ENCODE results near the gene MACO1.

DNA sequence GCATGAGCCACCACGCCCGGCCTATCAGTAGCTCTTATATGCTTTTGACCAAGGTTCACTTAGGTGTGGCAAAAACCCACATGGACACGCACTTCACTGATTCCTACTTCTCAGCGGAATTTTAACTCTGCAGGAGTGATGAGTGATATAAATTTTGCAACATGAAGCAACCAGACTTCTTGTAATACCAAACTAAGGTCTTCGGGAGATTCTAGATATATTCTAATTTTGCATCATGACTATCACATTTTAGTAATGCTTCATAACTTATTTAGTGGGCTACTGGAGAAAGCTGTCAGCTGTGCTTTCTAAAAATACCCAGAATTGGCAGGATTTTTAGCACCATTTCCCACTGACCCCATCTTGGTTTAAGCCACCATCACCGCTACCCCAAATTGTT is 37.9 kb upstream of the MACO1 start:
- TF ChIP-seq, protein P1, sequence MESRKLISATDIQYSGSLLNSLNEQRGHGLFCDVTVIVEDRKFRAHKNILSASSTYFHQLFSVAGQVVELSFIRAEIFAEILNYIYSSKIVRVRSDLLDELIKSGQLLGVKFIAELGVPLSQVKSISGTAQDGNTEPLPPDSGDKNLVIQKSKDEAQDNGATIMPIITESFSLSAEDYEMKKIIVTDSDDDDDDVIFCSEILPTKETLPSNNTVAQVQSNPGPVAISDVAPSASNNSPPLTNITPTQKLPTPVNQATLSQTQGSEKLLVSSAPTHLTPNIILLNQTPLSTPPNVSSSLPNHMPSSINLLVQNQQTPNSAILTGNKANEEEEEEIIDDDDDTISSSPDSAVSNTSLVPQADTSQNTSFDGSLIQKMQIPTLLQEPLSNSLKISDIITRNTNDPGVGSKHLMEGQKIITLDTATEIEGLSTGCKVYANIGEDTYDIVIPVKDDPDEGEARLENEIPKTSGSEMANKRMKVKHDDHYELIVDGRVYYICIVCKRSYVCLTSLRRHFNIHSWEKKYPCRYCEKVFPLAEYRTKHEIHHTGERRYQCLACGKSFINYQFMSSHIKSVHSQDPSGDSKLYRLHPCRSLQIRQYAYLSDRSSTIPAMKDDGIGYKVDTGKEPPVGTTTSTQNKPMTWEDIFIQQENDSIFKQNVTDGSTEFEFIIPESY (CRISPR knock-in tag; IDR thresholded peaks at IDR 0.05), result no peak
- TF ChIP-seq FOXM1 (IDR thresholded peaks at IDR 0.05; ENCODE audit: low read depth), result no peak
- no peak for TF ChIP-seq FOXM1 (CRISPR knock-in tag; IDR thresholded peaks at IDR 0.05; ENCODE audit: low read depth)
- TF ChIP-seq HDGF (IDR thresholded peaks at IDR 0.05), result no peak
- TF ChIP-seq TEAD4 (IDR thresholded peaks at IDR 0.05; ENCODE audit: low read length), result no peak
- TF ChIP-seq TEAD4 (CRISPR knock-in tag; IDR thresholded peaks at IDR 0.05; ENCODE audit: borderline replicate concordance), result no peak
- TF ChIP-seq, protein P2, sequence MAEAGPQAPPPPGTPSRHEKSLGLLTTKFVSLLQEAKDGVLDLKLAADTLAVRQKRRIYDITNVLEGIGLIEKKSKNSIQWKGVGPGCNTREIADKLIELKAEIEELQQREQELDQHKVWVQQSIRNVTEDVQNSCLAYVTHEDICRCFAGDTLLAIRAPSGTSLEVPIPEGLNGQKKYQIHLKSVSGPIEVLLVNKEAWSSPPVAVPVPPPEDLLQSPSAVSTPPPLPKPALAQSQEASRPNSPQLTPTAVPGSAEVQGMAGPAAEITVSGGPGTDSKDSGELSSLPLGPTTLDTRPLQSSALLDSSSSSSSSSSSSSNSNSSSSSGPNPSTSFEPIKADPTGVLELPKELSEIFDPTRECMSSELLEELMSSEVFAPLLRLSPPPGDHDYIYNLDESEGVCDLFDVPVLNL (CRISPR knock-in tag; IDR thresholded peaks at IDR 0.05; ENCODE audit: low read depth), result no peak
- TF ChIP-seq CBX8 (IDR thresholded peaks at IDR 0.05; ENCODE audit: borderline replicate concordance, extremely low read depth, low read depth, low read length, poor library complexity, severe bottlenecking), result no peak
- TF ChIP-seq HNRNPH1 (optimal IDR thresholded peaks at IDR 0.05; ENCODE audit: low read depth, low read length), result no peak
- TF ChIP-seq, protein P3, sequence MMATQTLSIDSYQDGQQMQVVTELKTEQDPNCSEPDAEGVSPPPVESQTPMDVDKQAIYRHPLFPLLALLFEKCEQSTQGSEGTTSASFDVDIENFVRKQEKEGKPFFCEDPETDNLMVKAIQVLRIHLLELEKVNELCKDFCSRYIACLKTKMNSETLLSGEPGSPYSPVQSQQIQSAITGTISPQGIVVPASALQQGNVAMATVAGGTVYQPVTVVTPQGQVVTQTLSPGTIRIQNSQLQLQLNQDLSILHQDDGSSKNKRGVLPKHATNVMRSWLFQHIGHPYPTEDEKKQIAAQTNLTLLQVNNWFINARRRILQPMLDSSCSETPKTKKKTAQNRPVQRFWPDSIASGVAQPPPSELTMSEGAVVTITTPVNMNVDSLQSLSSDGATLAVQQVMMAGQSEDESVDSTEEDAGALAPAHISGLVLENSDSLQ (IDR thresholded peaks at IDR 0.05), result no peak
- TF ChIP-seq ZNF384 (IDR thresholded peaks at IDR 0.05; ENCODE audit: low read depth, low read length), result no peak
- TF ChIP-seq, protein P4, sequence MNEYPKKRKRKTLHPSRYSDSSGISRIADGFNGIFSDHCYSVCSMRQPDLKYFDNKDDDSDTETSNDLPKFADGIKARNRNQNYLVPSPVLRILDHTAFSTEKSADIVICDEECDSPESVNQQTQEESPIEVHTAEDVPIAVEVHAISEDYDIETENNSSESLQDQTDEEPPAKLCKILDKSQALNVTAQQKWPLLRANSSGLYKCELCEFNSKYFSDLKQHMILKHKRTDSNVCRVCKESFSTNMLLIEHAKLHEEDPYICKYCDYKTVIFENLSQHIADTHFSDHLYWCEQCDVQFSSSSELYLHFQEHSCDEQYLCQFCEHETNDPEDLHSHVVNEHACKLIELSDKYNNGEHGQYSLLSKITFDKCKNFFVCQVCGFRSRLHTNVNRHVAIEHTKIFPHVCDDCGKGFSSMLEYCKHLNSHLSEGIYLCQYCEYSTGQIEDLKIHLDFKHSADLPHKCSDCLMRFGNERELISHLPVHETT (CRISPR knock-in tag; conservative IDR thresholded peaks at IDR 0.05 in 1 of 2, IDR thresholded peaks at IDR 0.05 in 1 of 2), result no peak
- TF ChIP-seq RAD21 (CRISPR knock-in tag; conservative IDR thresholded peaks at IDR 0.05 in 1 of 2, IDR thresholded peaks at IDR 0.05 in 1 of 2), result no peak
- TF ChIP-seq STAT5A (IDR thresholded peaks at IDR 0.05; ENCODE audit: borderline replicate concordance, low read length), result no peak

Measured in K562 (cell line).